Measurements from ENCODE around the gene JPH3. TPM values are rescaled to one million over a fixed set of nuclear protein-coding genes. Genes with fewer than 3 reads are reported as not detected.

The JPH3 gene
- total RNA-seq, 1 experiment from 2014 or later, result 1.4 TPM

GRCh38 chr16:87619360-87620200, 17.3 kb downstream of the JPH3 start:
- BruUV-seq (replicated peaks), result no TSS peak
- Histone ChIP-seq H3K4me1 (ENCODE audit: insufficient read depth, low read length, poor library complexity, severe bottlenecking) (no peaks in the 10 kb centered on the region), H3K36me3 (ENCODE audit: insufficient read depth, low read length, poor library complexity, severe bottlenecking) (no peaks in the 10 kb centered on the region), H3K27me3 (replicated peaks; ENCODE audit: insufficient read depth, low read depth, low read length, poor library complexity) (peaks cover 3% of the 10 kb centered on the region), H3K4me3 (ENCODE audit: low read depth, low read length, poor library complexity, severe bottlenecking) (no peak overlapping the region), H3K9me3 (ENCODE audit: low read depth, low read length, poor library complexity, severe bottlenecking) (no peaks in the 10 kb centered on the region), H3K27ac (ENCODE audit: low read depth, low read length, poor library complexity, severe bottlenecking) (no peak overlapping the region)
- CTCF ChIA-PET, result no interaction called here
- no peak for DNase-seq (ENCODE audit: low spot score)
- POLR2A ChIA-PET (ENCODE audit: low non-redundant PET), result no interaction called here
- intact Hi-C loops (cut with micrococcal nuclease; ENCODE audit: unreplicated experiment), result no loop called here
- TF ChIP-seq CTCF (conservative IDR thresholded peaks at IDR 0.05; ENCODE audit: low read depth, low read length) (no peak), EZH2 (IDR thresholded peaks at IDR 0.05; ENCODE audit: borderline replicate concordance, low read depth, low read length, poor library complexity, severe bottlenecking) (no peak)

GRCh38 chr16:87620201-87620495, 17.8 kb downstream of the JPH3 start:
- TF ChIP-seq EZH2 (IDR thresholded peaks at IDR 0.05; ENCODE audit: borderline replicate concordance, low read depth, low read length, poor library complexity, severe bottlenecking) (no peak), CTCF (conservative IDR thresholded peaks at IDR 0.05; ENCODE audit: low read depth, low read length) (no peak)
- intact Hi-C loops (cut with micrococcal nuclease; ENCODE audit: unreplicated experiment), result no loop called here
- Histone ChIP-seq H3K27ac (ENCODE audit: low read depth, low read length, poor library complexity, severe bottlenecking) (no peak overlapping the region), H3K4me3 (ENCODE audit: low read depth, low read length, poor library complexity, severe bottlenecking) (no peak overlapping the region), H3K36me3 (ENCODE audit: insufficient read depth, low read length, poor library complexity, severe bottlenecking) (no peaks in the 10 kb centered on the region), H3K9me3 (ENCODE audit: low read depth, low read length, poor library complexity, severe bottlenecking) (no peaks in the 10 kb centered on the region), H3K4me1 (ENCODE audit: insufficient read depth, low read length, poor library complexity, severe bottlenecking) (no peaks in the 10 kb centered on the region), H3K27me3 (replicated peaks; ENCODE audit: insufficient read depth, low read depth, low read length, poor library complexity) (peaks cover 3% of the 10 kb centered on the region)
- no TSS peak for BruUV-seq (replicated peaks)
- ChIA-PET POLR2A (ENCODE audit: low non-redundant PET) (no interaction called here), CTCF (no interaction called here)
- no peak for DNase-seq (ENCODE audit: low spot score)

GRCh38 chr16:87621550-87621829, 19.2 kb downstream of the JPH3 start:
- peaks cover 2% of the 10 kb centered on the region for H3K27me3 ChIP-seq (replicated peaks; ENCODE audit: insufficient read depth, low read depth, low read length, poor library complexity)
- H3K4me1 ChIP-seq (ENCODE audit: insufficient read depth, low read length, poor library complexity, severe bottlenecking), result no peaks in the 10 kb centered on the region
- DNase-seq (ENCODE audit: low spot score), result no peak
- ChIA-PET POLR2A (ENCODE audit: low non-redundant PET) (no interaction called here), CTCF (no interaction called here)
- H3K4me3 ChIP-seq (ENCODE audit: low read depth, low read length, poor library complexity, severe bottlenecking), result no peak overlapping the region
- TF ChIP-seq EZH2 (IDR thresholded peaks at IDR 0.05; ENCODE audit: borderline replicate concordance, low read depth, low read length, poor library complexity, severe bottlenecking) (no peak), CTCF (conservative IDR thresholded peaks at IDR 0.05; ENCODE audit: low read depth, low read length) (no peak)
- BruUV-seq (replicated peaks), result no TSS peak
- H3K36me3 ChIP-seq (ENCODE audit: insufficient read depth, low read length, poor library complexity, severe bottlenecking), result no peaks in the 10 kb centered on the region
- intact Hi-C loops (cut with micrococcal nuclease; ENCODE audit: unreplicated experiment), result no loop called here
- no peaks in the 10 kb centered on the region for H3K9me3 ChIP-seq (ENCODE audit: low read depth, low read length, poor library complexity, severe bottlenecking)
- H3K27ac ChIP-seq (ENCODE audit: low read depth, low read length, poor library complexity, severe bottlenecking), result no peak overlapping the region

Data from A673 (cell line).